HUES6 (cell line): Measurements from ENCODE around the gene HMCN1.

ENCODE experiments used
- H3K27ac ChIP-seq: 2 replicates; pipeline ENCODE4 v1.7.0; 2013; ENCODE audit warnings: low read depth, mild to moderate bottlenecking, low read length, inconsistent platforms
- H3K27me3 ChIP-seq: 2 replicates; pipeline ENCODE4 v1.6.1; 2013; ENCODE audit warnings: low read length; ENCODE audit not compliant: control insufficient read depth, insufficient read depth
- H3K36me3 ChIP-seq: 2 replicates; pipeline ENCODE4 v1.6.1; 2013; ENCODE audit warnings: low read length; ENCODE audit not compliant: control insufficient read depth, insufficient read depth
- H3K4me1 ChIP-seq: 2 replicates; pipeline ENCODE4 v1.6.1; 2013; ENCODE audit warnings: low read length; ENCODE audit not compliant: control insufficient read depth, insufficient read depth
- H3K4me3 ChIP-seq: 2 replicates; pipeline ENCODE4 v1.5.1; 2013; ENCODE audit warnings: low read depth, low read length
- H3K9ac ChIP-seq: one replicate; pipeline ENCODE4 v1.6.1; 2013; ENCODE audit warnings: mild to moderate bottlenecking, low read length
- H3K9me3 ChIP-seq: 2 replicates; pipeline ENCODE4 v1.6.1; 2013; ENCODE audit warnings: low read depth, low read length; ENCODE audit not compliant: control insufficient read depth, insufficient read depth

Gene HMCN1

DNA sequence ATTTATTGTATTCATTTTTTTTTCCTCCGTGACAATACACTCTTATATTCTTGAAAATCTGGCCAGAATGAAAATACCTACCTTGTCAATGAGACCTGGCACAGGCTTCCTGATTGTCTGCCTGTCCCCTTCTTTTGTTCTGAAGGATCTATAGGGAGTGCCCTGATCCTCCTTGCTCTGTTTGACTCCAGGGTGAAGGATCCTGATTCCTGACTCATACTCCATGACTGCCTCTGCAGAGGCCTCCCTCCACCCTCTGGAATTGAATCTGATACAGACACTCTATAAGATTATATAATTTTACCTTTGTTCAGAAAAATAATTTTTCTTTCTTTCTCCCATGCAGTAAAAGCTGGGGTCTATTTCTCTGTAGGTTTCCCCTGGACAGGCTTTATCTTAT is 116.2 kb downstream of the HMCN1 start:
- Histone ChIP-seq H3K27ac (no peak overlapping the region), H3K27me3 (no peaks in the 10 kb centered on the region), H3K9me3 (no peaks in the 10 kb centered on the region), H3K4me1 (peaks cover 33% of the 10 kb centered on the region), H3K9ac (no peak overlapping the region), H3K36me3 (no peaks in the 10 kb centered on the region), H3K4me3 (no peak overlapping the region)

- H3K27ac ChIP-seq: no peak overlapping the region
- no peak overlapping the region for H3K9ac ChIP-seq
- no peak overlapping the region for H3K4me3 ChIP-seq
- peaks cover 26% of the 10 kb centered on the region for H3K4me1 ChIP-seq
- H3K36me3 ChIP-seq: no peaks in the 10 kb centered on the region
- H3K9me3 ChIP-seq: no peaks in the 10 kb centered on the region
- H3K27me3 ChIP-seq: no peaks in the 10 kb centered on the region
These were observed 119.5 kb downstream of the HMCN1 start for GRCh38 chr1:185853739-185854138.

DNA sequence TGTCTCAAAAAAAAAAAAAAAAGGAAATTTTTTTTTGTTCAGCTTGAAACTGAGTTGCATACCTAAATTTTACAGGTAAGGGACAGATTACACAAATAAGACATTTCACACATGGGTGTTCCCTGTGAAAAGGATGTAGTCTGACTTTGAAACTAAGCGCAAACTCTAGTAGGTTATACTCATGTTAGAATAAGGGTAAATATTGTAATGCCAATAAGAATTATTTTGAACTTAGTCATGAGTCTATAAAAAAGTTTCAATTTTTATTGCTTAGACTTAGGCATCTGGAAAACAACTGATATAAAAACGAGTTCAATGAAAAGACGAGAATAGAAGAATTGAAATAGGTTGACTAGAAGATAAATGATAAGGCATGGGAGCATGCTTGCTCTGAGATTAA is 122.3 kb downstream of the HMCN1 start:
- H3K4me3 ChIP-seq: no peak overlapping the region
- H3K4me1 ChIP-seq: peaks cover 4% of the 10 kb centered on the region
- no peaks in the 10 kb centered on the region for H3K36me3 ChIP-seq
- no peak overlapping the region for H3K9ac ChIP-seq
- no peaks in the 10 kb centered on the region for H3K9me3 ChIP-seq
- no peak overlapping the region for H3K27ac ChIP-seq
- H3K27me3 ChIP-seq: no peaks in the 10 kb centered on the region

- Histone ChIP-seq H3K36me3 (no peaks in the 10 kb centered on the region), H3K27ac (no peak overlapping the region), H3K27me3 (no peaks in the 10 kb centered on the region), H3K4me1 (peaks cover 11% of the 10 kb centered on the region), H3K4me3 (no peak overlapping the region), H3K9ac (no peak overlapping the region), H3K9me3 (no peaks in the 10 kb centered on the region)
These were observed 123.3 kb downstream of the HMCN1 start for GRCh38 chr1:185857442-185857841.

DNA sequence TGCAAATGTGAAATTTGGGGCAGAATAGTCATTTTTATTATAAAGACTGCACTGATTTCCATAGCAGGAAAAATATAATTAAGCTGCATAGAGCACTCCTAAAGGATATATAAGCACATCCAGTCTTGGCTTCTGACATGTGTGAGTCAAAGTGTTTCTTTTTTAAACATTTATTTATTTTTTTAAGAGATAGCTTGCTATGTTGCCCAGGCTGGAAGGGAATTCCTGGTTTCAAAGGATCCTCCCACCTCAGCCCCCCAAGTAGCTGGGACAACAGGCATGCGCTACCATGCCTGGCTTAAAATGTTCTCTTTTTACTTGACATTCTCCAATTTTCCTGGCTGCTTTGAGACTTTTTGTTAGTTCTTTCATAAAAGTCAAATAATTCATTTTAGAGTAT is 126.1 kb downstream of the HMCN1 start:
- peaks cover 7% of the 10 kb centered on the region; the same call in 1 of the 2 replicates for H3K4me1 ChIP-seq
- H3K9me3 ChIP-seq: no peaks in the 10 kb centered on the region
- H3K9ac ChIP-seq: no peak overlapping the region
- no peaks in the 10 kb centered on the region for H3K36me3 ChIP-seq
- H3K4me3 ChIP-seq: no peak overlapping the region
- no peak overlapping the region for H3K27ac ChIP-seq
- no peaks in the 10 kb centered on the region for H3K27me3 ChIP-seq

DNA sequence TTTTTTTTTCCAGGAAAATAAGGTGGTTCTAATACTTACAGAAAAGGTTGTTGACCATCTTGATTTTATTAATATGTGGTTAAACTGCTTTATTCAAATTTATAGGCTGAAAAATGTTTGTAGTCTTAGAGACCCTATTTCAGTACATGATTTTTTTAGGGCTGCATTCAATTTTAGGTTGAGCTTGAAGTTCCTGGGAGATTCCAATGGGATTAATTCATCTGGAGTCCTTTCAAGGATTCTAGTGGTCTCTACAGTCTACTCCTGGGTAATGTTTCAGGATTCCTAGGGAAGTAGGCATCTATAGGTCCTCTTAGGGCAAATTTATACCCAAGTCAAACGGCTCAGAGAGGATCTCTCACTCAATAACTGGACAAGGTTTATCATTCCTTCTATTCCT is 126.7 kb downstream of the HMCN1 start:
- no peak overlapping the region for H3K9ac ChIP-seq
- H3K4me1 ChIP-seq: peaks cover 7% of the 10 kb centered on the region; the same call in 1 of the 2 replicates
- H3K27ac ChIP-seq: no peak overlapping the region
- no peaks in the 10 kb centered on the region for H3K9me3 ChIP-seq
- H3K4me3 ChIP-seq: no peak overlapping the region
- H3K27me3 ChIP-seq: no peaks in the 10 kb centered on the region
- no peaks in the 10 kb centered on the region for H3K36me3 ChIP-seq

DNA sequence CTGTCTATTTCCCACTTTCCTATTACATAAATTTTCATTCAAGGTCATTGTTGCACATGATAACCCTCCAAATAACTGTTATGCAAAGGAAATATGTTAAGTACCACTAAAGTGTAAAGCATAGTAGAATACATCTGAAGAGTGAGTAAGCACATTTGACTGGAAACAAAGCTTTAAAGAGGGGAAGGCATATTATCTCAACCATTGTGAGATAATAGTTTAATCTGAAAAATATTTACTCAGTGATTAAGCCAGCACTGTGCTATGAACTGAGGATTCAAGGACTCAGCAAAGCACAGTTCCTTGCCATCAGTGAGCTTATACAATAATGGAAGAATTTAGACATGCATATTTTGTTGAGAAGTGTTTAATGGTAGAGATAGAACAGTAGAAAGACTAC is 127.4 kb downstream of the HMCN1 start:
- H3K27me3 ChIP-seq: no peaks in the 10 kb centered on the region
- no peaks in the 10 kb centered on the region for H3K36me3 ChIP-seq
- H3K27ac ChIP-seq: no peak overlapping the region
- no peaks in the 10 kb centered on the region for H3K9me3 ChIP-seq
- peaks cover 7% of the 10 kb centered on the region; the same call in 1 of the 2 replicates for H3K4me1 ChIP-seq
- H3K4me3 ChIP-seq: no peak overlapping the region
- H3K9ac ChIP-seq: no peak overlapping the region

GRCh38 chr1:185862235-185862634 is 128.0 kb downstream of the HMCN1 start:
- no peak overlapping the region for H3K4me3 ChIP-seq
- H3K27me3 ChIP-seq: no peaks in the 10 kb centered on the region
- H3K9me3 ChIP-seq: no peaks in the 10 kb centered on the region
- no peak overlapping the region for H3K27ac ChIP-seq
- peaks cover 7% of the 10 kb centered on the region; the same call in 1 of the 2 replicates for H3K4me1 ChIP-seq
- no peaks in the 10 kb centered on the region for H3K36me3 ChIP-seq
- H3K9ac ChIP-seq: no peak overlapping the region

DNA sequence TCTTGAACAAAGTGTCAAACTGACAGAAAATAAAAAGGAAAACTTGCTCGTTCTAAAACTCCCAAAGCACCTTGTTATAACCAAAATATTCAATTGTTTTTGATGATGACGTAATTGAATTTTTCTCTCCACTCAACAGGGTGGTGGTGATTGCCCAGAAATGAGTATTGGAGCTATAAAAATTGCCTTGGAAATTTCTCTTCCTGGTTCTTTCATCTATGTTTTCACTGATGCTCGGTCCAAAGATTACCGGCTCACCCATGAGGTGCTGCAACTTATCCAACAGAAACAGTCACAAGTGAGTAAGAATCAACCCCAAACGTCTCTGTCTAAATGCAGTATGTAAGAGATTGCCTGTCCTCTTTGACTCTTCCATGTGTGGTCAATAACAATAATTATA is 130.1 kb downstream of the HMCN1 start:
- Histone ChIP-seq H3K4me1 (peaks cover 7% of the 10 kb centered on the region; the same call in 1 of the 2 replicates), H3K4me3 (no peak overlapping the region), H3K9ac (no peak overlapping the region), H3K36me3 (no peaks in the 10 kb centered on the region), H3K27me3 (no peaks in the 10 kb centered on the region), H3K27ac (no peak overlapping the region), H3K9me3 (no peaks in the 10 kb centered on the region)

GRCh38 chr1:185864889-185865517 is 130.8 kb downstream of the HMCN1 start:
- no peak overlapping the region for H3K4me3 ChIP-seq
- H3K9me3 ChIP-seq: no peaks in the 10 kb centered on the region
- H3K27me3 ChIP-seq: no peaks in the 10 kb centered on the region
- H3K27ac ChIP-seq: no peak overlapping the region
- no peak overlapping the region for H3K9ac ChIP-seq
- no peaks in the 10 kb centered on the region for H3K36me3 ChIP-seq
- H3K4me1 ChIP-seq: peaks cover 7% of the 10 kb centered on the region; the same call in 1 of the 2 replicates

DNA sequence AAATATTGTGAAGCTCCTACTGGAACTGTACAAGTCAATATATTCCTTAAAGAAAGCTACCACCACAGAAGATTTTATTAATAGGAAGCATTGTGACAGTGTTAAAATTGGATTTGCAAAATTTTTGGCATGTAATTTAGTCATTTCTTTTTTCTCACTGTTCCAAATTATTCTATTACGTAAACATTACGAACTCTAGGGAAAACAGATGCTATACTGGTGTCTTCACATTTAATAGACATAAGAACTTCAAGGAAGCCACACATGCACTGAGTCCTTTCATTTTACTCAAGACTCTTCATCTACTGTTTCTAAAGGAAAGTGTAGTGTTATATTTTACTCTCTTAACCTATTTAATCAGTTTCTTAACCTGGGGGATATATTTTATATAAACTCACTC is 135.4 kb downstream of the HMCN1 start:
- H3K4me1 ChIP-seq: no peaks in the 10 kb centered on the region
- no peak overlapping the region for H3K27ac ChIP-seq
- H3K36me3 ChIP-seq: no peaks in the 10 kb centered on the region
- no peaks in the 10 kb centered on the region for H3K27me3 ChIP-seq
- no peak overlapping the region for H3K4me3 ChIP-seq
- H3K9ac ChIP-seq: no peak overlapping the region
- H3K9me3 ChIP-seq: no peaks in the 10 kb centered on the region
